Natural killer cell (primary cell): ENCODE data around the gene DDAH1. TPM values are rescaled to one million over a fixed set of nuclear protein-coding genes. Genes with fewer than 3 reads are reported as not detected.

Experiments used
- ATAC-seq, 3 donors: fragments of 150-1000 bp in 2 of 3; fragments of 200-7000 bp in 1 of 3; cut with Tn5 transposase; 1 replicate in 1 of 3; 2 replicates in 2 of 3; pipeline ENCODE4 v1.10.0; 2021; ENCODE audit warnings: mild to moderate bottlenecking in 2 of 3, moderate library complexity in 2 of 3
- DNase-seq, 2 donors: peaks; one replicate each; pipeline versions ENCODE4 v3.0.0 to v3.0.0-alpha.2; 2013 to 2021; ENCODE audit warnings: mixed read lengths in 1 of 2
- H3K27ac ChIP-seq: one replicate; pipeline ENCODE4 v1.5.1; 2013; ENCODE audit warnings: mild to moderate bottlenecking, low read length
- H3K27me3 ChIP-seq: one replicate; pipeline ENCODE4 v1.6.1; 2013; ENCODE audit warnings: low read length; ENCODE audit not compliant: control insufficient read depth, insufficient read depth
- H3K36me3 ChIP-seq: one replicate; pipeline ENCODE4 v1.6.1; 2013; ENCODE audit warnings: low read length; ENCODE audit not compliant: control insufficient read depth, insufficient read depth
- H3K4me1 ChIP-seq: one replicate; pipeline ENCODE4 v1.6.1; 2013; ENCODE audit warnings: low read length; ENCODE audit not compliant: control insufficient read depth, insufficient read depth
- H3K4me3 ChIP-seq: one replicate; pipeline ENCODE4 v1.5.1; 2013; ENCODE audit warnings: low read length
- H3K9me3 ChIP-seq: one replicate; pipeline ENCODE4 v1.6.1; 2013; ENCODE audit warnings: low read length; ENCODE audit not compliant: control insufficient read depth, insufficient read depth
- H3K27ac Mint-ChIP-seq, 2 donors: one replicate each; pipeline ENCODE4 v1.8.0; 2022; ENCODE audit warnings: mild to moderate bottlenecking in 2 of 2, mixed read lengths in 2 of 2, moderate library complexity in 1 of 2
- H3K27me3 Mint-ChIP-seq, 2 donors: one replicate each; pipeline ENCODE4 v1.8.0; 2022; ENCODE audit warnings: low read depth in 2 of 2, mixed read lengths in 2 of 2
- H3K36me3 Mint-ChIP-seq: one replicate; pipeline ENCODE4 v1.8.0; 2022; ENCODE audit warnings: mixed read lengths
- H3K4me1 Mint-ChIP-seq, 2 donors: one replicate each; pipeline ENCODE4 v1.8.0; 2022; ENCODE audit warnings: mixed read lengths in 2 of 2
- H3K4me3 Mint-ChIP-seq: one replicate; pipeline ENCODE4 v1.8.0; 2022; ENCODE audit warnings: mild to moderate bottlenecking, moderate library complexity, mixed read lengths
- H3K9me3 Mint-ChIP-seq, 2 donors: one replicate each; pipeline ENCODE4 v1.8.0; 2022; ENCODE audit warnings: mixed read lengths in 2 of 2
- WGBS: methylation state at CpG from one replicate; pipeline ENCODE4 v1.1.7; 2013; ENCODE audit warnings: missing lambda C conversion rate; ENCODE audit not compliant: insufficient coverage; 5-methylcytosine and 5-hydroxymethylcytosine counted together
- intact Hi-C: fragments of 100-400 bp; cut with micrococcal nuclease; formaldehyde crosslinking; loops from one replicate; pipeline ENCODE4 v1.14.2; 2022
- total RNA-seq, 4 donors: library from RNA; stranded (reverse); fragments of 120-200 nt in 1 of 4; gene quantifications; one replicate each; pipeline versions ENCODE4 v1.2.3 to v1.2.4, GENCODE V29; 2013 to 2022
- TF ChIP-seq, protein P1 (sequence below): fragments of 200-600 bp; IDR thresholded peaks from one replicate; pipeline ENCODE4 v1.8.0; 2022; ENCODE audit warnings: antibody characterized with exemption

The DDAH1 gene
- total RNA-seq, 3 donors from 2014 or later (not counting 1 experiment from before 2014, with no cell fraction given): 0.07 to 0.20 TPM; not detected in 1

- H3K27ac ChIP-seq: no peak overlapping the region
- H3K4me3 ChIP-seq: no peak overlapping the region
- no peaks in the 10 kb centered on the region for H3K36me3 ChIP-seq
- under 1% methylated on average over 72 of the region's 72 CpGs for WGBS
- H3K9me3 Mint-ChIP-seq: peaks cover 0 to 2% of the 10 kb centered on the region in 2 donors
- H3K27me3 Mint-ChIP-seq: peaks cover 39 to 50% of the 10 kb centered on the region in 2 donors
- H3K4me3 Mint-ChIP-seq: peak overlapping the region; percentile 17
- H3K9me3 ChIP-seq: no peaks in the 10 kb centered on the region
- intact Hi-C loops: no loop called here
- no peak overlapping the region for H3K27ac Mint-ChIP-seq
- ATAC-seq: peak; percentile 61 to 76 (median 70)
- peak in 1 of 2 donors; percentile 5 for DNase-seq
- H3K36me3 Mint-ChIP-seq: peaks cover 6% of the 10 kb centered on the region
- peaks cover 8% of the 10 kb centered on the region for H3K4me1 ChIP-seq
- H3K4me1 Mint-ChIP-seq: no peaks in the 10 kb centered on the region
- H3K27me3 ChIP-seq: peaks cover 11% of the 10 kb centered on the region
- TF ChIP-seq, protein P1, sequence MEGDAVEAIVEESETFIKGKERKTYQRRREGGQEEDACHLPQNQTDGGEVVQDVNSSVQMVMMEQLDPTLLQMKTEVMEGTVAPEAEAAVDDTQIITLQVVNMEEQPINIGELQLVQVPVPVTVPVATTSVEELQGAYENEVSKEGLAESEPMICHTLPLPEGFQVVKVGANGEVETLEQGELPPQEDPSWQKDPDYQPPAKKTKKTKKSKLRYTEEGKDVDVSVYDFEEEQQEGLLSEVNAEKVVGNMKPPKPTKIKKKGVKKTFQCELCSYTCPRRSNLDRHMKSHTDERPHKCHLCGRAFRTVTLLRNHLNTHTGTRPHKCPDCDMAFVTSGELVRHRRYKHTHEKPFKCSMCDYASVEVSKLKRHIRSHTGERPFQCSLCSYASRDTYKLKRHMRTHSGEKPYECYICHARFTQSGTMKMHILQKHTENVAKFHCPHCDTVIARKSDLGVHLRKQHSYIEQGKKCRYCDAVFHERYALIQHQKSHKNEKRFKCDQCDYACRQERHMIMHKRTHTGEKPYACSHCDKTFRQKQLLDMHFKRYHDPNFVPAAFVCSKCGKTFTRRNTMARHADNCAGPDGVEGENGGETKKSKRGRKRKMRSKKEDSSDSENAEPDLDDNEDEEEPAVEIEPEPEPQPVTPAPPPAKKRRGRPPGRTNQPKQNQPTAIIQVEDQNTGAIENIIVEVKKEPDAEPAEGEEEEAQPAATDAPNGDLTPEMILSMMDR: no peak
These were observed 361 bp downstream of the DDAH1 start for GRCh38 chr1:85464497-85465098.

GRCh38 chr1:85463731-85464496 is 1.0 kb downstream of the DDAH1 start:
- ATAC-seq: no peak
- H3K27ac ChIP-seq: no peak overlapping the region
- WGBS: 15% methylated on average over 26 of the region's 26 CpGs
- Mint-ChIP-seq H3K9me3 (peaks cover 0 to 2% of the 10 kb centered on the region in 2 donors), H3K27ac (no peak overlapping the region), H3K36me3 (peaks cover 6% of the 10 kb centered on the region), H3K4me3 (peak overlapping the region; percentile 17), H3K27me3 (peaks cover 42 to 46% of the 10 kb centered on the region in 2 donors), H3K4me1 (no peaks in the 10 kb centered on the region)
- H3K36me3 ChIP-seq: no peaks in the 10 kb centered on the region
- H3K27me3 ChIP-seq: peaks cover 11% of the 10 kb centered on the region
- H3K9me3 ChIP-seq: no peaks in the 10 kb centered on the region
- H3K4me3 ChIP-seq: no peak overlapping the region
- intact Hi-C loops: no loop called here
- peaks cover 8% of the 10 kb centered on the region for H3K4me1 ChIP-seq
- TF ChIP-seq, protein P1: no peak
- DNase-seq: no peak

DNA sequence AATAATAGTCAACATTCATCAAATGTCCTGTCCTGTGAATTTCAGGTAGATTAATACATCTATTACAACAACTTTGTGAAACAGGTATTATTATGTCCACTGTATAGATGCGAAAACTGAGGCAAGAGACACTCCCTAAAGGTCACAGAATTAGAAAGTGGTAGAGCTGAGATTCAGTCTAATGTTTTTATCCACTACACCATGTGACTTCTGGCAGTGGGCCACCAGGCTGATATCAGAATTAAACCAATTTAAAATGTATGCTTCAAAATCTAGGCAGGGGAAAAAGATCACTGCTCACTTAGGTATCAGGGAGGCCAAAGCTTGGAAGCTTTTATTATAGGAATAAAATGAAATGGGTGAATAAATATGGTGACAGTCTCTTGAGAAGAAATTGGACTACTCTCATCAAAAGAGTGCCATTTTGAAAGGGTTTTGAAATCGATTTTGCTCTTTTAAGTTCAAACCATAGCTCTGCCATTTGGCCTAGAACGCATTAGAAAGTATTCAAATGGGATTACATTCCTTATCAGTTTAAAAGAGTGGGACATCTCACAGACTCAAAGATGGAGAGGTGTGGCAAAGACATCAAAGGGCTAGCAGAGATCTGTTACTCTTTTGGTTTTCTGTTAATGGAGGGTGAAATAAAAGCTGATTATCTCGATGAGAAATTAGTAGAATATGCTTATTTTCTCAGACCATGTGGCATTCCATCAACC is 1.9 kb downstream of the DDAH1 start:
- WGBS: 63% methylated on average over 3 of the region's 4 CpGs
- Histone ChIP-seq H3K9me3 (no peaks in the 10 kb centered on the region), H3K4me3 (no peak overlapping the region), H3K27ac (no peak overlapping the region), H3K4me1 (peaks cover 8% of the 10 kb centered on the region), H3K27me3 (peaks cover 11% of the 10 kb centered on the region), H3K36me3 (no peaks in the 10 kb centered on the region)
- ATAC-seq: no peak
- DNase-seq: no peak
- Mint-ChIP-seq H3K36me3 (peaks cover 3% of the 10 kb centered on the region), H3K9me3 (no peaks in the 10 kb centered on the region), H3K27me3 (peaks cover 36 to 38% of the 10 kb centered on the region in 2 donors), H3K27ac (no peak overlapping the region), H3K4me3 (peak overlapping the region; percentile 17), H3K4me1 (no peaks in the 10 kb centered on the region)
- TF ChIP-seq, protein P1: no peak
- intact Hi-C loops: no loop called here
